HG03460 (cell line): ENCODE data around the gene STRA6.

ENCODE experiments used
- ATAC-seq: cut with Tn5 transposase; IDR thresholded peaks from one replicate; pipeline ENCODE4 v1.9.1; 2021; ENCODE audit not compliant: unreplicated experiment

STRA6 gene

DNA sequence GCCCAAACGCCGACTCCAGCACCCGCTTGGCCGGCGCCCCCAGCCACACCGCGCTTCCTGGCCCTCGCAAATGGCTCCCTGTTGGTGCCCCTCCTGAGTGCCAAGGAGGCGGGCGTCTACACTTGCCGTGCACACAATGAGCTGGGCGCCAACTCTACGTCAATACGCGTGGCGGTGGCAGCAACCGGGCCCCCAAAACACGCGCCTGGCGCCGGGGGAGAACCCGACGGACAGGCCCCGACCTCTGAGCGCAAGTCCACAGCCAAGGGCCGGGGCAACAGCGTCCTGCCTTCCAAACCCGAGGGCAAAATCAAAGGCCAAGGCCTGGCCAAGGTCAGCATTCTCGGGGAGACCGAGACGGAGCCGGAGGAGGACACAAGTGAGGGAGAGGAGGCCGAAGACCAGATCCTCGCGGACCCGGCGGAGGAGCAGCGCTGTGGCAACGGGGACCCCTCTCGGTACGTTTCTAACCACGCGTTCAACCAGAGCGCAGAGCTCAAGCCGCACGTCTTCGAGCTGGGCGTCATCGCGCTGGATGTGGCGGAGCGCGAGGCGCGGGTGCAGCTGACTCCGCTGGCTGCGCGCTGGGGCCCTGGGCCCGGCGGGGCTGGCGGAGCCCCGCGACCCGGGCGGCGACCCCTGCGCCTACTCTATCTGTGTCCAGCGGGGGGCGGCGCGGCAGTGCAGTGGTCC lies 68.7 kb downstream of the STRA6 start:
- ATAC-seq, result no peak

DNA sequence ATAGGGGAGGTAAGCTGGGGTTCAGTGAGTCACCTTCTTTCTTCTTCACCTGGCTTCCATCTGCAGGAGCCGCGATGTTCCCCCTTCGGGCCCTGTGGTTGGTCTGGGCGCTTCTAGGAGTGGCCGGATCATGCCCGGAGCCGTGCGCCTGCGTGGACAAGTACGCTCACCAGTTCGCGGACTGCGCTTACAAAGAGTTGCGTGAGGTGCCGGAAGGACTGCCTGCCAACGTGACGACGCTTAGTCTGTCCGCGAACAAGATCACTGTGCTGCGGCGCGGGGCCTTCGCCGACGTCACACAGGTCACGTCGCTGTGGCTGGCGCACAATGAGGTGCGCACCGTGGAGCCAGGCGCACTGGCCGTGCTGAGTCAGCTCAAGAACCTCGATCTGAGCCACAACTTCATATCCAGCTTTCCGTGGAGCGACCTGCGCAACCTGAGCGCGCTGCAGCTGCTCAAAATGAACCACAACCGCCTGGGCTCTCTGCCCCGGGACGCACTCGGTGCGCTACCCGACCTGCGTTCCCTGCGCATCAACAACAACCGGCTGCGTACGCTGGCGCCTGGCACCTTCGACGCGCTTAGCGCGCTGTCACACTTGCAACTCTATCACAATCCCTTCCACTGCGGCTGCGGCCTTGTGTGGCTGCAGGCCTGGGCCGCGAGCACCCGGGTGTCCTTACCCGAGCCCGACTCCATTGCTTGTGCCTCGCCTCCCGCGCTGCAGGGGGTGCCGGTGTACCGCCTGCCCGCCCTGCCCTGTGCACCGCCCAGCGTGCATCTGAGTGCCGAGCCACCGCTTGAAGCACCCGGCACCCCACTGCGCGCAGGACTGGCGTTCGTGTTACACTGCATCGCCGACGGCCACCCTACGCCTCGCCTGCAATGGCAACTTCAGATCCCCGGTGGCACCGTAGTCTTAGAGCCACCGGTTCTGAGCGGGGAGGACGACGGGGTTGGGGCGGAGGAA lies 69.6 kb downstream of the STRA6 start:
- ATAC-seq, result no peak

DNA sequence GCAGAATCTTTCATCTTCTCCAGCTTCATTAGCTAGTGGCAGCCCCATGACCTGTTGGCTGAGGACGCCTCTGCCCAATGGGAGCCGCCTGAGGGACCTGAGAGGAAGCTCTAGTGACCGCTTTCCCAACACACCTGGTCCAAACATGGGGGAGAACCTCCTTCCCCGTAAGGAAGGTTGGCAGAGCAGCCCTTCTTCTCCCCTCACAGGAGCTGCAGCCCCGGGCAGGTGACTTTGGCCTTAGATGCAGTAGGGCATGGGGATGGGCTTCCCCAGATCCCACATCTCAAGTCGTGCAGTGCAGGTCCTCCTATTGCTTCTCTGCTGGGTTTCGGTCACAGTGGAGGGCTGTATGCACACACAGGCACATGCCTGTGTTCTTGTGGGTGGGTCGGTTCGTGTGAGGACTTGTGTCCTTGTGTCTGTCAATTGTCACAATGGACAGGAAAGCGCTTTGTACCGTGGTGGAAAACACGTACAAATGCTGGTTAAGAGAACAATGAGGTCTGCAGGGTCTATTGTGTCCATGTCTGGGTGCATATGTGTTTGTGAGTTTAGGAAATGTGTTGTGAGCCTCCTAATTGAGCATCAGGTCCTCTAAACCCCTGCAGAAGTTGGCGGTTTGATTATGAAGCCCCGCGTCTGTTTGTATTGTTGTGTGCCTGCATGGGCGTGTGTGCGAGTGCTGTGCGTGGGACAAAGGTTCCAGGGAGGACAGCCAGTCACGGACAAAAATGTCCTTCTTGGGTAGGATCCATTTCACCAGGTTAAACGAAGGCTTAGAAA lies 70.8 kb downstream of the STRA6 start:
- ATAC-seq, result no peak

DNA sequence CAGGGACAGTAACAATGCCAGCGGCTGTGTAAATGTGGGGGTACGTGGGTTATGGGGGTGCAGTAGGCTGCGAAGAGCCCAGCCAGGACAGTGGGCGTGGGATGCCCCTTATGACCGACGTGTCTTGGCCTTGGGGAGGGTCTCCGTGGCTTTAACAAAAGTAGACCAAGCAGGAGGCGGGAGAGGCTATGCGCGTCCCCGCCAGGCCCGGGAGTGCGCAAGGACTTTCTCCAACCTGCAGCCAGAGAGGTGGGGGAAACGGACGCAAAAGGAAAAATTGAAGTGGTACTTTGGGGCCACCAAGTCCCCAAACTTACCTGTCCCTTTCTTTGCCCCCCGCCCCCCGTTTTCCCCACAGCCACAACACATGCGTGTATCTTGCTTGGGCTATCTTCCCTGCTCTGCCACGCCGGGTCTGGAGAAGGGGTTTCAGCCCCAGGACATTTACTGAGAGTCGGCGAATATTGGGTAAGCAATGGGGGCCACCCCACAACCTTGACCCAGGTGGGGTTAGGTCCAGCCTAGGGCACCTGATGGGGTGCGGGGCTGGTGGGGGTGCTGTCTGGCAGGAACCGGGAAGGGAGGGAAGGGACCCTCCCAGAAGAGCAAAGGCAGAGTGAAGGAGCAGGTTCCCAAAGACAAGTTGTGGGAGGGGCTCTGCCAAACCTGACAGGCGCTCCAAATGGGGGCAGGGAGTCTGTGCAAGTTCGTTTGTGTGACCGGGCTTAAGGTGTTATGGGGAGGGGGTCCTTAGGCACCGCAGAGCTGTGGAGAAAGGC lies 71.5 kb downstream of the STRA6 start:
- no peak for ATAC-seq

DNA sequence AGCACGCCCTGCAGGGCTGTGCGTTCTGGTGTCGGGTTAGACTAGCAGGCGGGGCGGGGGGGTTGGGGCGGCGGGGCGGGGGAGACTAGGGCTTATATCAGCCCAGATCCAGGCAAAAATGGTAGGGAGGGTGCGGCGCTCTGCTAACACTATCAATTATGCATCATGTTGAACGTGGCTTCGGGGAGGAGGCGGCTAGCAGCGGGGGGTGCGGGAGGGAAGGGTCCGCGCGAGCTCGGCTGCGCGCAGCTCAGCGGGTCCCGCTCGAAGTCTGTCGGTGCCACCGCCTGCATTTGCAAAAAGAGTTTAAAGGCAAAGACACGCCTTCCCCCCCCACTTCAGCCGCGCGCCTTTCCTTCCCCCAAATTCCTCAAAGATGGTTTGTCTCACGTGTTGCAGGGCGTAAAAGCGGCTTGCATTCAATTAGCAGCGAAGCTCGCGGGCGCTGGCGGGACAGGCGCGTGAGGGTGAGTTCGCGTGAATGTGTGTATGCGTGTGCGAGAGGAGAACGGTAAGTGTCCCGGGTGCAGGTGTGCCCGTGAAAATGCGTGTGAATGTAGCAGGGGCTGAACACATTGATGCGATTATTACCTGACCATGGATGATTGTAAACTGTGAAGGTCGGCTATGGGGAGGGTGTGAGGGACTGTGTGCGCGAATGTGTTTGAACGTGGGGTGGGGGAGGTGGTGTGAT lies 72.3 kb downstream of the STRA6 start, which contains the start of gene ISLR2:
Gene ISLR2 (plus strand): TSS at position 432 of the 694 bp plus-strand sequence. CDS start 2,169 bp downstream, outside the sequence.
- ATAC-seq, result no peak

DNA sequence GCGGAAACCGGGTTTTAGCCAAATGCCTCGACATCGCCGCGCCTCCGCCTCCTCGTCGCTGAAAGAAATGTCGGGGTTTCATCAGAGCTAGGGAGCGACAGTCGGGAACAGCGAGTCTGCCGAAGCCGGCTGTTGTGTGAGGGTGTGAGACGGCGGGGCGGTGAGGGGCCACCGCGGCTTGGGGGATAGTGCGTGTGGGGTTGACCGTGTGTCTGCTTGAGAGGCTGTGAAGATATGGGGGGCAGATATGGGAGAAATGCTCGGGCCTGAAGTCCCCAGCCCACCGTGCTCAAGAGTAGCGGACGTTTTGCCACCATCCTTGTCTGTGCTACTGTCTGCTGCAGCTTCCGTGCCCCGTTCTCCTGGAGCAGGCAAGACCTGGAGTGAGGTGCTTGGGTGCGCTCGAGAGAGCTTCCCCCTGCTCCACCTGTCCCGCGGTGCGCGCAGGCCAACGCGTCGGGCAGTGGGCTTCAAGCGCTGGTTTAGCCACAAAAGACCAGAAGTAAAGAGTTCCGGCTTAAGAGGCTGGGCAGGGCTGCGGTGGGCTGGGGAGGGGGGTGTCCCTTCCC lies 72.9 kb downstream of the STRA6 start:
- ATAC-seq, result no peak
